GM12874 (cell line): ENCODE measurements around the gene TMPRSS3.

ENCODE experiments used
- TF ChIP-seq, protein P1 (sequence below): IDR thresholded peaks from 2 replicates; pipeline ENCODE4 v1.5.1; 2011; ENCODE audit warnings: low read depth, mild to moderate bottlenecking, control low read depth, low read length, moderate library complexity; ENCODE audit not compliant: insufficient read depth

TMPRSS3 gene

GRCh38 chr21:42379426-42380215 lies 16.2 kb downstream of the TMPRSS3 start:
- TF ChIP-seq, protein P1, sequence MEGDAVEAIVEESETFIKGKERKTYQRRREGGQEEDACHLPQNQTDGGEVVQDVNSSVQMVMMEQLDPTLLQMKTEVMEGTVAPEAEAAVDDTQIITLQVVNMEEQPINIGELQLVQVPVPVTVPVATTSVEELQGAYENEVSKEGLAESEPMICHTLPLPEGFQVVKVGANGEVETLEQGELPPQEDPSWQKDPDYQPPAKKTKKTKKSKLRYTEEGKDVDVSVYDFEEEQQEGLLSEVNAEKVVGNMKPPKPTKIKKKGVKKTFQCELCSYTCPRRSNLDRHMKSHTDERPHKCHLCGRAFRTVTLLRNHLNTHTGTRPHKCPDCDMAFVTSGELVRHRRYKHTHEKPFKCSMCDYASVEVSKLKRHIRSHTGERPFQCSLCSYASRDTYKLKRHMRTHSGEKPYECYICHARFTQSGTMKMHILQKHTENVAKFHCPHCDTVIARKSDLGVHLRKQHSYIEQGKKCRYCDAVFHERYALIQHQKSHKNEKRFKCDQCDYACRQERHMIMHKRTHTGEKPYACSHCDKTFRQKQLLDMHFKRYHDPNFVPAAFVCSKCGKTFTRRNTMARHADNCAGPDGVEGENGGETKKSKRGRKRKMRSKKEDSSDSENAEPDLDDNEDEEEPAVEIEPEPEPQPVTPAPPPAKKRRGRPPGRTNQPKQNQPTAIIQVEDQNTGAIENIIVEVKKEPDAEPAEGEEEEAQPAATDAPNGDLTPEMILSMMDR = no peak

DNA sequence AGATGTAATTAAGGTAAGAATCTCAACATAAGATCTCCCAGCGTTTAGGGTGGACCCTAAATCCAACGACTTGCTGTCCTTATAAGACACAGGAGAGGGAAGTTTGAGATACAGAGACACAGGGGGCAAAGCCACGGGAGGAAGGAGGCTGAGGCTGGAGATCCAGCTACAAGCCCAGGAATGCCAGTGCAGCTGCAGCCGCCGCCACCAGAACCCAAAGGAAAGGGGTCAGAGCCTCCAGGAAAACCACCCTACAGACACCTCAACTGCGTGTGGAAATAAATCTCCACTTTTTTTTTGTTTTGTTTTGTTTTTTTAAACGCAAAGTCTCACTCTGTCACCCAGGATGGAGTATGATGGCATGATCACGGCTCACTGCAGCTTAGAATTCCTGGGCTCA lies 17.4 kb downstream of the TMPRSS3 start:
- TF ChIP-seq, protein P1 = no peak

DNA sequence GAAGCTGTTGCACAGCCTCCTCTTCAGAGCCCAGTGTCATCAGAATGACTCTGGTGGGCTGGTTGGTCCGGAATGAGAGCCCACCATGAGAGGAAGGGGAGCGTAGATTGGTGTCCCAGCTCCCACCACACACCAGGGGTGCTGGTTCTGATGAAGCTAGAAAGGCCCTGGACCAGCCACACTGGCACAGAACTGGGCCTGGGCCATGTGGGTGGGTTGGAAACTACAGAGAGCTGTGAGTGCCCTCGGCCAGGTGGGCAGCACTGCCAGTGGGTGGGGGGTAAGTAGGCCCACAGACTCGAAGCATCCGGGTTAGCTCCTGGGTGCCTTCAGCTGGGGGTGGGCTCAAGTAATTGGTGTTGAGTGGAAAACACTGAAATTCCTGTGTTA lies 17.9 kb downstream of the TMPRSS3 start:
- TF ChIP-seq, protein P1 = no peak

GRCh38 chr21:42377211-42377950 lies 18.5 kb downstream of the TMPRSS3 start:
- TF ChIP-seq, protein P1 = no peak

GRCh38 chr21:42376338-42376982 lies 19.4 kb downstream of the TMPRSS3 start:
- TF ChIP-seq, protein P1 = no peak

DNA sequence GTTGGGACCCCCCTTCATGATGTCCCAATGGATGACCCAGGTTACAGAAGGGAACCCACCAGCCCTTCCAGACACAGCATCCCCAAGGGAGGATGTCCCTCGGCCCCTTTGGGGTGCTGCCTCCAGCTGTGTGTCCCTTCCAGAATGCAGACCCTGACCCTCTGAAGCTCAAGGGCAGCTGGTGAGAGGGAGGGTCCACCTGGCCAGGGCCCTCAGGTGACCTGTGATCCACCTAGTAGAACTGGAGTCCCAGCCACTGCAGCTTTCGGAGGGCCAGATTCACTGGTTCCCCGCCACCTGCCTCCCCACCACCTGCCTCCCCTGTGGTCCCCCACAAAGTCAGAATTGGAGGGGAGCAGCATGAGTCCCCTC lies 19.9 kb downstream of the TMPRSS3 start:
- TF ChIP-seq, protein P1 = no peak

GRCh38 chr21:42375506-42375905 lies 20.3 kb downstream of the TMPRSS3 start:
- TF ChIP-seq, protein P1 = no peak
